Heart left ventricle (tissue), 16 donors: ENCODE data around the gene LRRC58. TPM values are rescaled to one million over a fixed set of nuclear protein-coding genes. Genes with fewer than 3 reads are reported as not detected.

Experiments
- ATAC-seq, 4 donors: fragments of 200-7000 bp; cut with Tn5 transposase; one replicate each; pipeline ENCODE4 v1.9.1; 2020 to 2022; ENCODE audit warnings: moderate library complexity in 4 of 4, mild to moderate bottlenecking in 3 of 4, moderate number of reproducible peaks in 1 of 4
- DNase-seq, 5 donors: peaks; one replicate each; pipeline ENCODE4 v3.0.0-alpha.2; 2020
- H3K27ac ChIP-seq, 12 donors: fragments of 200-600 bp; sonication (generic) in 4 of 12; one replicate each; pipeline versions ENCODE4 v1.5.0 to v1.8.0; 2016 to 2022; ENCODE audit warnings: mild to moderate bottlenecking in 2 of 12
- H3K27me3 ChIP-seq, 9 donors: fragments of 200-600 bp; sonication (generic) in 2 of 9; one replicate each; pipeline versions ENCODE4 v1.5.1 to v1.8.0; 2016 to 2022; ENCODE audit warnings: mild to moderate bottlenecking in 3 of 9
- H3K36me3 ChIP-seq, 9 donors: fragments of 200-600 bp; sonication (generic) in 2 of 9; one replicate each; pipeline versions ENCODE4 v1.5.0 to v1.8.0; 2018 to 2022; ENCODE audit warnings: mild to moderate bottlenecking in 2 of 9
- H3K4me1 ChIP-seq, 12 donors: fragments of 200-600 bp; sonication (generic) in 4 of 12; one replicate each; pipeline versions ENCODE4 v1.5.0 to v1.8.0; 2016 to 2022; ENCODE audit warnings: mild to moderate bottlenecking in 3 of 12
- H3K4me3 ChIP-seq, 12 donors: fragments of 200-600 bp; sonication (generic) in 4 of 12; one replicate each; pipeline versions ENCODE4 v1.5.0 to v1.8.0; 2017 to 2022; ENCODE audit warnings: mild to moderate bottlenecking in 9 of 12, moderate library complexity in 4 of 12
- H3K9me3 ChIP-seq, 12 donors: fragments of 200-600 bp; sonication (generic) in 4 of 12; one replicate each; pipeline versions ENCODE4 v1.5.0 to v1.8.0; 2016 to 2022; ENCODE audit warnings: mild to moderate bottlenecking in 1 of 12
- POLR2A ChIP-seq, 2 donors: fragments of 450-650 bp; IDR thresholded peaks; one replicate each; pipeline ENCODE4 v1.6.1; 2017; ENCODE audit warnings: antibody characterized with exemption in 2 of 2, mild to moderate bottlenecking in 2 of 2, moderate library complexity in 2 of 2
- WGBS, 4 donors: extraction: QIAGEN DNeasy Blood & Tissue Kit in 2 of 4; methylation state at CpG; one replicate each; pipeline versions ENCODE4 v1.1.5 to v1.1.7; 2013 to 2018; 5-methylcytosine and 5-hydroxymethylcytosine counted together
- intact Hi-C, 10 donors: fragments of 100-400 bp; cut with DNase I; formaldehyde crosslinking; loops; one replicate each; pipeline versions ENCODE4 v1.11.1 to v1.14.2; 2022
- polyA plus RNA-seq, 2 donors: library from polyadenylated mRNA; stranded (reverse); fragments of 200-250 nt; gene quantifications; one replicate each; pipeline ENCODE4 v1.2.3, GENCODE V29; 2013
- total RNA-seq, 9 donors: library from RNA; depleted of rRNA in 2 of 9; stranded (reverse); fragments of >200 nt in 2 of 9; fragmentation: NEBNext Ultra II Directional in 3 of 9; extraction: Animal tissue kit (Norgen Biotek cat#: 25700) in 3 of 9; gene quantifications; one replicate each; pipeline versions ENCODE4 v1.1.0 to v1.2.4, GENCODE V29; 2016 to 2023
- TF ChIP-seq, protein P1 (sequence below), 12 donors: fragments of 200-600 bp; sonication (generic) in 4 of 12; IDR thresholded peaks; one replicate each; pipeline versions ENCODE4 v1.5.0 to v1.8.0; 2018 to 2022; ENCODE audit warnings: antibody characterized with exemption in 12 of 12, mild to moderate bottlenecking in 5 of 12
- donor health status: ischemic (EF 13 %, LVEDD 7.1; RV severe dilation, severe dysfunction).
- donor health status: healthy with polysubstance abuse.
- donor health status: DM: no; HTN: yes; CAD: no.
- donor health status: DM: no; HTN: no; CAD: no.
- donor health status: ischemic (EF 25% LVEDD 6.9; RV normal size, moderate dysfunction).
- donor health status: ischemic (EF 25% LVEDD 5.7; RV mildly dilated, moderate dysfunction).
- donor health status: healthy.
- donor health status: DM: yes; HTN: yes; CAD: no.
- donor health status: ischemic (EF 35%, LVEDD 5.7; RV mildly dilated, moderate dysfunction).
- donor health status: nonischemic (EF 11% LVEDD 7.7; RV severe dilation, severe dysfunction).
- donor health status: DM: yes; HTN: yes; CAD: no.
- donor health status: PGD.
- donor health status: ischemic (EF 29% LVEDD 5.4; RV normal size, mild dysfunction).
- donor health status: nonischemic (EF 23%, LVEDD 6.1; RV moderate dilation, normal function).

LRRC58 gene
- total and polyA plus RNA-seq, 11 donors: 2.3 to 17.9 (median 9.1) TPM

DNA sequence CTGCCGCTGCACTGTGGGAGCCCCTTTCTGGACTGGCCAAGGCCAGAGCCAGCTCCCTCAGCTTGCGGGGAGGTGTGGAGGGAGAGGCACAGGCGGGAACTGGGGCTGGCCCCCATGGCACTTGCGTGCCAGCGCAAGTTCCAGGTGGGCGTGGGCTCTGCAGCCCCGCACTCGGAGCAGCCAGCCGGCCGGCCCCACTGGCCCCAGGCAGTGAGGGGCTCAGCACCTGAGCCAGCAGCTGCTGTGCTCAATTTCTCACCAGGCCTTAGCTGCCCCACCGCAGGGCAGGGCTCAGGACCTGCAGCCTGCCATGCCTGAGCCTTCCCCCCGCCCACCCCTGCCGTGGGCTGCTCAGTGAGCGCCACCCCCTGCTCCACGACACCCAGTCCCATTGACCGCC lies 59.5 kb downstream of the LRRC58 start:
- peaks cover 0 to 16% (median 0%) of the 10 kb centered on the region in 9 donors for H3K27me3 ChIP-seq
- H3K4me3 ChIP-seq: no peak overlapping the region
- TF ChIP-seq, protein P1, sequence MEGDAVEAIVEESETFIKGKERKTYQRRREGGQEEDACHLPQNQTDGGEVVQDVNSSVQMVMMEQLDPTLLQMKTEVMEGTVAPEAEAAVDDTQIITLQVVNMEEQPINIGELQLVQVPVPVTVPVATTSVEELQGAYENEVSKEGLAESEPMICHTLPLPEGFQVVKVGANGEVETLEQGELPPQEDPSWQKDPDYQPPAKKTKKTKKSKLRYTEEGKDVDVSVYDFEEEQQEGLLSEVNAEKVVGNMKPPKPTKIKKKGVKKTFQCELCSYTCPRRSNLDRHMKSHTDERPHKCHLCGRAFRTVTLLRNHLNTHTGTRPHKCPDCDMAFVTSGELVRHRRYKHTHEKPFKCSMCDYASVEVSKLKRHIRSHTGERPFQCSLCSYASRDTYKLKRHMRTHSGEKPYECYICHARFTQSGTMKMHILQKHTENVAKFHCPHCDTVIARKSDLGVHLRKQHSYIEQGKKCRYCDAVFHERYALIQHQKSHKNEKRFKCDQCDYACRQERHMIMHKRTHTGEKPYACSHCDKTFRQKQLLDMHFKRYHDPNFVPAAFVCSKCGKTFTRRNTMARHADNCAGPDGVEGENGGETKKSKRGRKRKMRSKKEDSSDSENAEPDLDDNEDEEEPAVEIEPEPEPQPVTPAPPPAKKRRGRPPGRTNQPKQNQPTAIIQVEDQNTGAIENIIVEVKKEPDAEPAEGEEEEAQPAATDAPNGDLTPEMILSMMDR (IDR thresholded peaks at IDR 0.05): no peak
- no peak for TF ChIP-seq POLR2A (IDR thresholded peaks at IDR 0.05)
- H3K9me3 ChIP-seq: peaks cover 0 to 23% (median 0%) of the 10 kb centered on the region in 12 donors
- no peaks in the 10 kb centered on the region for H3K36me3 ChIP-seq
- intact Hi-C loops: no loop called here
- ATAC-seq (no peak), DNase-seq (no peak)
- H3K4me1 ChIP-seq: peaks cover 0 to 8% (median 0%) of the 10 kb centered on the region in 12 donors
- WGBS, 4 donors: 86 to 97% (median 91%) methylated on average over 11 to 16 of the region's 16 CpGs
- H3K27ac ChIP-seq: no peak overlapping the region

DNA sequence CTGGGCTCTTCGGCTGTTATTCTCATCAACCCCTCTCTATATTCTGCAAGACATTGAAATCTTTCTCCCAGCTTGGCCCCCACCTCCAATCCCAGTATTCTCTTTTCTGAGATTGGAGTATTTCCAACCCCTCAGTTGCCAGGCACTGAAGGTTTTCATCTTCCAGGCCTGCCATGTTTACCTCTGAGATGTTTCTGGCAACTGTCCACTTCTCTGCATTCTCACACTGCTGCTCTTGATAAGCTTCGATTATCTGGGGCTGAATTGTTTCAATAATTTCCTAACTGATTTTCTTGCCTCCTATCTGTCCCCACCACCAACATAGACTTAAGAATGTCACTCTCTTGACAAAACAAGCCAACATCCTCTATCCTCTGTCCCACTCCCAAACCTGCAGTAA lies 62.7 kb downstream of the LRRC58 start:
- Histone ChIP-seq H3K27me3 (peaks cover 0 to 35% (median 0%) of the 10 kb centered on the region in 9 donors), H3K27ac (no peak overlapping the region), H3K4me1 (peaks cover 0 to 10% (median 0%) of the 10 kb centered on the region in 12 donors), H3K36me3 (no peaks in the 10 kb centered on the region), H3K9me3 (no peaks in the 10 kb centered on the region), H3K4me3 (no peak overlapping the region)
- intact Hi-C loops: no loop called here
- ATAC-seq (no peak), DNase-seq (no peak)
- 32 to 40% (median 36%) methylated on average over 2 of the region's 2 CpGs for WGBS, 4 donors
- TF ChIP-seq, protein P1 (IDR thresholded peaks at IDR 0.05): no peak
- TF ChIP-seq POLR2A (IDR thresholded peaks at IDR 0.05): no peak

DNA sequence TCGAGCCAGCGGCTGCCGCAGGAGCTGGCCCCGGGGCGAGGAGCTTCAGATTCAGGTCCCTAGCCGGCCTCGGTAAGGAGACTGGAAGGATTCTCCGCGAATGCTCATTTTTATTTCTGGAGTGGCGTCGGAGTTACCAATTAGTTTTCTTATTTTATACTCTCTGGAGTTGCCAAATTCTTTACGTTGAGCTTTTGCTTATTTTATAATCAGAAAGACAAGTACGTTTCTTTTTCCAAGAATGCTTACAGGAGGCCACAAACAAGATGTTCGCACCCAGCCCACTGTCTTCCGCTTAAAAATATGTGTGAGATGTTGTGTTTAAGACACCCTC lies 63.7 kb downstream of the LRRC58 start:
- Histone ChIP-seq H3K36me3 (no peaks in the 10 kb centered on the region), H3K4me1 (peaks cover 0 to 10% (median 0%) of the 10 kb centered on the region in 12 donors), H3K4me3 (peak overlapping the region; percentile 17 to 61 (median 50)), H3K27me3 (peaks cover 0 to 37% (median 0%) of the 10 kb centered on the region in 9 donors), H3K9me3 (no peaks in the 10 kb centered on the region), H3K27ac (no peak overlapping the region)
- intact Hi-C loops: no loop called here
- TF ChIP-seq POLR2A (IDR thresholded peaks at IDR 0.05): no peak
- TF ChIP-seq, protein P1 (IDR thresholded peaks at IDR 0.05): no peak
- WGBS, 4 donors: 37 to 42% (median 38%) methylated on average over 15 of the region's 15 CpGs
- no peak for ATAC-seq
- DNase-seq: no peak

DNA sequence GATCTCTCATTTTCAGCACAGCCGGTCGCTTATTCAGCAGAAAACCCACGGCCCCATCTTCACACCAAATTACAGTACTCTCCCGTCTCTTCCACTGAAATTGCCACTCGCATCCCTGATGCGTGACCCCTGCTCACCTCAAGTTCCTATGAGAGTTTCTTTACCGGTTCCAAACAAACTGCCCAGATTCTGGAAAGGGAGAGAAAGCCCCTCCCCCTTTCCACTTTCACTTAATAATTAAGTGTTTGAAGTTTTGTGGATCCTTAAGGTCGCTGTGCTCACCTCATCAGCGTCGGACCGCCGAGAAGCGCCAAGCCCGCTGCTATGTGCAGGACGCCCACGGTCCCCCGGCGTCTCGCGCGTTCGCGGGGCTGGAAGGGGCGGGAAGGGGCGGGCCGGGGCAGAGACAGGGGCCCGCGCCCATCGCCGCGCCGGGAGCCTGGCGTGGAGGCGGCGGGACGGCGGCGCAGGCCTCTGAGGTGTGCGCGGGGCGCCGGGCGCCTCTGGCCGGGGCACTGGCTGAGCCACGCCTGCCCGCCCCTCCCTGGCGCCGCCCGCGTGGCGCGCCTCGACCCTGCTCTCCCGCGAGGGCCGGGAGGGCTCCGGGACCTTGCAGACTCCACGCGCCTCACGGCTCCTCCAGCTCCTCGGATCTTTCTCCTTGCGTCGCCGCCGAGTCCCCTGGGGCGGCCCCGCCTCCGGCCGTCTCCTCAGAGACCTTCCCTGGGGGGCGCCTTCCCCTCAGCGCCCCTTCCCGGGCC lies 64.2 kb downstream of the LRRC58 start, which contains the start of gene GPR156:
GPR156 (minus strand) TSS at position 476 of the 761 bp plus-strand sequence. CDS start 41,124 bp downstream, outside the sequence.
- intact Hi-C loops: no loop called here
- Histone ChIP-seq H3K27me3 (peaks cover 0 to 37% (median 0%) of the 10 kb centered on the region in 9 donors), H3K4me1 (peaks cover 0 to 10% (median 0%) of the 10 kb centered on the region in 12 donors), H3K27ac (no peak within 1 kb of the TSS), H3K36me3 (no peaks in the 10 kb centered on the region), H3K9me3 (no peaks in the 10 kb centered on the region), H3K4me3 (peak within 1 kb of the TSS; percentile 17 to 61 (median 50))
- TF ChIP-seq POLR2A (IDR thresholded peaks at IDR 0.05): no peak
- TF ChIP-seq, protein P1 (IDR thresholded peaks at IDR 0.05): no peak
- DNase-seq (peak in 1 of 5 donors; percentile 30), ATAC-seq (peak in 2 of 4 donors; percentile 61 to 75)
- 4 to 20% (median 10%) methylated on average over 16 to 72 of the region's 72 CpGs for WGBS, 4 donors
